Measurements from ENCODE around the gene AAK1. TPM values are rescaled to one million over a fixed set of nuclear protein-coding genes. Genes with fewer than 3 reads are reported as not detected.

AAK1 gene
- polyA plus RNA-seq, 1 of the 3 experiments (the other 2 are of a cell fraction): 13.4 TPM

DNA sequence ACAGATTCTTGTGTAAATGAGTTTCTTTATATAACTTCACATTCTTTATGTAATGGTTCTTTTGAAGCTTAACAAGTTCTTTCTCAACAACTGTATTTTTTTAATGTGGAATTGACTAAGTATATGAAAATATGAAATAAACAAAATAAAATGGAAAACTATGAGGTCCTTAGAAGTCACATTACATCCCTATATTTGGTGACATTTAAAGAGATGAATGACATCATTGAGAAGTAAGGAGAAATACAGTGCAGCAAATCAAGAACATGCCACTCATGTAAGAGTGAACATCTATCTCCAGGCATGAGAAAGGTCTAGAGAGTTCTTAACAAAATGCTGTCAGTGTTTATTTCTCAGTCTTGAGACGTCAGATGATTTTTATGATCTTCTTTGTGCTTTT lies 39.0 kb upstream of the AAK1 start (continued):
- TF ChIP-seq MEF2A (IDR thresholded peaks at IDR 0.05; ENCODE audit: borderline replicate concordance, low read depth): no peak
- TF ChIP-seq, protein P1, sequence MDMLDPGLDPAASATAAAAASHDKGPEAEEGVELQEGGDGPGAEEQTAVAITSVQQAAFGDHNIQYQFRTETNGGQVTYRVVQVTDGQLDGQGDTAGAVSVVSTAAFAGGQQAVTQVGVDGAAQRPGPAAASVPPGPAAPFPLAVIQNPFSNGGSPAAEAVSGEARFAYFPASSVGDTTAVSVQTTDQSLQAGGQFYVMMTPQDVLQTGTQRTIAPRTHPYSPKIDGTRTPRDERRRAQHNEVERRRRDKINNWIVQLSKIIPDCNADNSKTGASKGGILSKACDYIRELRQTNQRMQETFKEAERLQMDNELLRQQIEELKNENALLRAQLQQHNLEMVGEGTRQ (IDR thresholded peaks at IDR 0.05; ENCODE audit: borderline replicate concordance, low read depth, low read length): no peak
- no peak for TF ChIP-seq MXI1 (IDR thresholded peaks at IDR 0.05; ENCODE audit: low read depth, low read length)

- TF ChIP-seq GABPA (IDR thresholded peaks at IDR 0.05; ENCODE audit: low read depth) (no peak), MXI1 (IDR thresholded peaks at IDR 0.05; ENCODE audit: low read depth, low read length) (no peak), SMC3 (IDR thresholded peaks at IDR 0.05; ENCODE audit: low read depth, low read length) (no peak), RCOR1 (IDR thresholded peaks at IDR 0.05; ENCODE audit: low read length) (no peak), SIN3A (IDR thresholded peaks at IDR 0.05; ENCODE audit: borderline replicate concordance, low read depth, low read length) (no peak), JUND (IDR thresholded peaks at IDR 0.05) (no peak), POLR2AphosphoS5 (IDR thresholded peaks at IDR 0.05; ENCODE audit: low read depth, low read length) (no peak), NRF1 (IDR thresholded peaks at IDR 0.05; ENCODE audit: low read depth, low read length) (no peak), MAX (IDR thresholded peaks at IDR 0.05; ENCODE audit: low read depth) (no peak)
- TF ChIP-seq, protein P2, sequence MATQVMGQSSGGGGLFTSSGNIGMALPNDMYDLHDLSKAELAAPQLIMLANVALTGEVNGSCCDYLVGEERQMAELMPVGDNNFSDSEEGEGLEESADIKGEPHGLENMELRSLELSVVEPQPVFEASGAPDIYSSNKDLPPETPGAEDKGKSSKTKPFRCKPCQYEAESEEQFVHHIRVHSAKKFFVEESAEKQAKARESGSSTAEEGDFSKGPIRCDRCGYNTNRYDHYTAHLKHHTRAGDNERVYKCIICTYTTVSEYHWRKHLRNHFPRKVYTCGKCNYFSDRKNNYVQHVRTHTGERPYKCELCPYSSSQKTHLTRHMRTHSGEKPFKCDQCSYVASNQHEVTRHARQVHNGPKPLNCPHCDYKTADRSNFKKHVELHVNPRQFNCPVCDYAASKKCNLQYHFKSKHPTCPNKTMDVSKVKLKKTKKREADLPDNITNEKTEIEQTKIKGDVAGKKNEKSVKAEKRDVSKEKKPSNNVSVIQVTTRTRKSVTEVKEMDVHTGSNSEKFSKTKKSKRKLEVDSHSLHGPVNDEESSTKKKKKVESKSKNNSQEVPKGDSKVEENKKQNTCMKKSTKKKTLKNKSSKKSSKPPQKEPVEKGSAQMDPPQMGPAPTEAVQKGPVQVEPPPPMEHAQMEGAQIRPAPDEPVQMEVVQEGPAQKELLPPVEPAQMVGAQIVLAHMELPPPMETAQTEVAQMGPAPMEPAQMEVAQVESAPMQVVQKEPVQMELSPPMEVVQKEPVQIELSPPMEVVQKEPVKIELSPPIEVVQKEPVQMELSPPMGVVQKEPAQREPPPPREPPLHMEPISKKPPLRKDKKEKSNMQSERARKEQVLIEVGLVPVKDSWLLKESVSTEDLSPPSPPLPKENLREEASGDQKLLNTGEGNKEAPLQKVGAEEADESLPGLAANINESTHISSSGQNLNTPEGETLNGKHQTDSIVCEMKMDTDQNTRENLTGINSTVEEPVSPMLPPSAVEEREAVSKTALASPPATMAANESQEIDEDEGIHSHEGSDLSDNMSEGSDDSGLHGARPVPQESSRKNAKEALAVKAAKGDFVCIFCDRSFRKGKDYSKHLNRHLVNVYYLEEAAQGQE (IDR thresholded peaks at IDR 0.05; ENCODE audit: low read depth, low read length): no peak
- TF ChIP-seq, protein P3, sequence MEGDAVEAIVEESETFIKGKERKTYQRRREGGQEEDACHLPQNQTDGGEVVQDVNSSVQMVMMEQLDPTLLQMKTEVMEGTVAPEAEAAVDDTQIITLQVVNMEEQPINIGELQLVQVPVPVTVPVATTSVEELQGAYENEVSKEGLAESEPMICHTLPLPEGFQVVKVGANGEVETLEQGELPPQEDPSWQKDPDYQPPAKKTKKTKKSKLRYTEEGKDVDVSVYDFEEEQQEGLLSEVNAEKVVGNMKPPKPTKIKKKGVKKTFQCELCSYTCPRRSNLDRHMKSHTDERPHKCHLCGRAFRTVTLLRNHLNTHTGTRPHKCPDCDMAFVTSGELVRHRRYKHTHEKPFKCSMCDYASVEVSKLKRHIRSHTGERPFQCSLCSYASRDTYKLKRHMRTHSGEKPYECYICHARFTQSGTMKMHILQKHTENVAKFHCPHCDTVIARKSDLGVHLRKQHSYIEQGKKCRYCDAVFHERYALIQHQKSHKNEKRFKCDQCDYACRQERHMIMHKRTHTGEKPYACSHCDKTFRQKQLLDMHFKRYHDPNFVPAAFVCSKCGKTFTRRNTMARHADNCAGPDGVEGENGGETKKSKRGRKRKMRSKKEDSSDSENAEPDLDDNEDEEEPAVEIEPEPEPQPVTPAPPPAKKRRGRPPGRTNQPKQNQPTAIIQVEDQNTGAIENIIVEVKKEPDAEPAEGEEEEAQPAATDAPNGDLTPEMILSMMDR (IDR thresholded peaks at IDR 0.05): no peak
- TF ChIP-seq, protein P4, sequence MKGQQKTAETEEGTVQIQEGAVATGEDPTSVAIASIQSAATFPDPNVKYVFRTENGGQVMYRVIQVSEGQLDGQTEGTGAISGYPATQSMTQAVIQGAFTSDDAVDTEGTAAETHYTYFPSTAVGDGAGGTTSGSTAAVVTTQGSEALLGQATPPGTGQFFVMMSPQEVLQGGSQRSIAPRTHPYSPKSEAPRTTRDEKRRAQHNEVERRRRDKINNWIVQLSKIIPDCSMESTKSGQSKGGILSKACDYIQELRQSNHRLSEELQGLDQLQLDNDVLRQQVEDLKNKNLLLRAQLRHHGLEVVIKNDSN (IDR thresholded peaks at IDR 0.05; ENCODE audit: borderline replicate concordance, low read depth): no peak
- H2AFZ ChIP-seq (ENCODE audit: low read depth): no peak overlapping the region
- ChIA-PET POLR2A (no interaction called here), CTCF (interaction anchor here (0.6 kb wide), 1 partner anchor 1263 kb away, joined by 3 read pairs; no protein-coding TSS in a partner anchor)
- no peaks in the 10 kb centered on the region for H3K9me3 ChIP-seq
- WGBS (ENCODE audit: low lambda C conversion rate): 89% methylated on average over 1 of the region's 1 CpG
- H3K79me2 ChIP-seq (ENCODE audit: insufficient read depth): no peaks in the 10 kb centered on the region
- H3K9ac ChIP-seq: no peak overlapping the region
- H3K4me3 ChIP-seq (ENCODE audit: low read depth in 2 of 2, low read length in 1 of 2): no peak overlapping the region
- H3K4me2 ChIP-seq: no peak overlapping the region
- H3K27ac ChIP-seq (ENCODE audit: low read depth in 2 of 2, low read length in 1 of 2): no peak overlapping the region
- peaks cover 13% of the 10 kb centered on the region for H3F3A ChIP-seq (replicated peaks; ENCODE audit: insufficient read depth)
- H3K9me2 ChIP-seq: no peaks in the 10 kb centered on the region
- peaks cover 9 to 14% of the 10 kb centered on the region in 2 experiments; a peak in 3 of 4 replicates for H3K4me1 ChIP-seq (ENCODE audit: control insufficient read depth in 1 of 2, insufficient read depth in 2 of 2, low read depth in 1 of 2, low read length in 1 of 2)
- no peaks in the 10 kb centered on the region for H3K27me3 ChIP-seq (ENCODE audit: insufficient read depth)
- H4K20me1 ChIP-seq (ENCODE audit: insufficient read depth): no peaks in the 10 kb centered on the region
- DNase-seq: no peak
- no peaks in the 10 kb centered on the region for H3K36me3 ChIP-seq (replicated peaks in 1 of 2; ENCODE audit: control insufficient read depth in 1 of 2, insufficient read depth in 2 of 2, low read length in 1 of 2)
Measured at GRCh38 chr2:69680001-69680675, 36.6 kb upstream of the AAK1 start.
